ENCODE results near the gene SPATA2.

The SPATA2 gene

GRCh38 chr20:49918446-49918845 is 3.1 kb upstream of the SPATA2 start:
- H3K9me3 ChIP-seq, result no peaks in the 10 kb centered on the region; the same call in 1 of the 2 replicates
- no peak for DNase-seq (ENCODE audit: low spot score in 2 of 2)
- H3K27me3 ChIP-seq (ENCODE audit: low read depth), result no peaks in the 10 kb centered on the region
- H3K36me3 ChIP-seq (replicated peaks), result peaks cover 2% of the 10 kb centered on the region; the same call in 1 of the 2 replicates
- no peak overlapping the region for H3K4me3 ChIP-seq
- in situ Hi-C loops (cut with MboI; ENCODE audit: low sequenced_read_pairs), result no loop called here
- peaks cover 4% of the 10 kb centered on the region for H3K4me1 ChIP-seq

GRCh38 chr20:49916146-49917002 is 1.0 kb upstream of the SPATA2 start:
- Histone ChIP-seq H3K36me3 (replicated peaks) (peaks cover 2% of the 10 kb centered on the region; the same call in 1 of the 2 replicates), H3K27me3 (ENCODE audit: low read depth) (no peaks in the 10 kb centered on the region), H3K4me1 (peaks cover 4% of the 10 kb centered on the region), H3K9me3 (no peaks in the 10 kb centered on the region; the same call in 1 of the 2 replicates), H3K4me3 (peak overlapping the region; percentile 100)
- in situ Hi-C loops (cut with MboI; ENCODE audit: low sequenced_read_pairs), result no loop called here
- DNase-seq (ENCODE audit: low spot score in 2 of 2), result no peak

GRCh38 chr20:49915118-49915379 is 280 bp downstream of the SPATA2 start:
- H3K36me3 ChIP-seq (replicated peaks), result peaks cover 6% of the 10 kb centered on the region
- in situ Hi-C loops (cut with MboI; ENCODE audit: low sequenced_read_pairs), result no loop called here
- H3K27me3 ChIP-seq (ENCODE audit: low read depth), result no peaks in the 10 kb centered on the region
- H3K9me3 ChIP-seq, result no peaks in the 10 kb centered on the region
- peaks cover 7% of the 10 kb centered on the region for H3K4me1 ChIP-seq
- DNase-seq (ENCODE audit: low spot score in 2 of 2), result no peak
- H3K4me3 ChIP-seq, result peak overlapping the region; percentile 100

GRCh38 chr20:49914310-49915117 is 815 bp downstream of the SPATA2 start:
- no peak for DNase-seq (ENCODE audit: low spot score in 2 of 2)
- H3K9me3 ChIP-seq, result no peaks in the 10 kb centered on the region

GRCh38 chr20:49913399-49914047 is 1.8 kb downstream of the SPATA2 start:
- in situ Hi-C loops (cut with MboI; ENCODE audit: low sequenced_read_pairs), result no loop called here
- no peaks in the 10 kb centered on the region for H3K9me3 ChIP-seq
- no peaks in the 10 kb centered on the region for H3K27me3 ChIP-seq (ENCODE audit: low read depth)
- peaks cover 9% of the 10 kb centered on the region for H3K4me1 ChIP-seq
- no peak overlapping the region for H3K4me3 ChIP-seq
- DNase-seq (ENCODE audit: low spot score in 2 of 2), result no peak
- peaks cover 8% of the 10 kb centered on the region for H3K36me3 ChIP-seq (replicated peaks)

More at GRCh38 chr20:49914310-49915117, 815 bp downstream of the SPATA2 start:
- Histone ChIP-seq H3K4me1 (peaks cover 9% of the 10 kb centered on the region), H3K4me3 (peak overlapping the region; percentile 100), H3K27me3 (ENCODE audit: low read depth) (no peaks in the 10 kb centered on the region), H3K36me3 (replicated peaks) (peaks cover 7% of the 10 kb centered on the region)
- in situ Hi-C loops (cut with MboI; ENCODE audit: low sequenced_read_pairs), result no loop called here

- no peak for DNase-seq (ENCODE audit: low spot score in 2 of 2)
- peaks cover 20% of the 10 kb centered on the region for H3K36me3 ChIP-seq (replicated peaks)
Observed at GRCh38 chr20:49910340-49910706, 5.0 kb downstream of the SPATA2 start.

GRCh38 chr20:49909499-49910339 is 5.6 kb downstream of the SPATA2 start:
- H3K4me1 ChIP-seq, result peaks cover 9% of the 10 kb centered on the region
- H3K9me3 ChIP-seq, result no peaks in the 10 kb centered on the region
- peaks cover 26% of the 10 kb centered on the region for H3K36me3 ChIP-seq (replicated peaks)
- peak; percentile 27 to 54 for DNase-seq (ENCODE audit: low spot score in 2 of 2)
- no peak overlapping the region for H3K4me3 ChIP-seq
- in situ Hi-C loops (cut with MboI; ENCODE audit: low sequenced_read_pairs), result no loop called here
- no peaks in the 10 kb centered on the region for H3K27me3 ChIP-seq (ENCODE audit: low read depth)

More at GRCh38 chr20:49910340-49910706, 5.0 kb downstream of the SPATA2 start:
- Histone ChIP-seq H3K9me3 (no peaks in the 10 kb centered on the region), H3K4me3 (no peak overlapping the region), H3K27me3 (ENCODE audit: low read depth) (no peaks in the 10 kb centered on the region), H3K4me1 (peaks cover 9% of the 10 kb centered on the region)
- in situ Hi-C loops (cut with MboI; ENCODE audit: low sequenced_read_pairs), result no loop called here

GRCh38 chr20:49908258-49908565 is 7.1 kb downstream of the SPATA2 start:
- DNase-seq (ENCODE audit: low spot score in 2 of 2), result no peak
- Histone ChIP-seq H3K27me3 (ENCODE audit: low read depth) (no peaks in the 10 kb centered on the region), H3K4me1 (peaks cover 5% of the 10 kb centered on the region; the same call in 1 of the 2 replicates), H3K4me3 (no peak overlapping the region), H3K9me3 (no peaks in the 10 kb centered on the region), H3K36me3 (replicated peaks) (peaks cover 32% of the 10 kb centered on the region)
- in situ Hi-C loops (cut with MboI; ENCODE audit: low sequenced_read_pairs), result no loop called here

GRCh38 chr20:49907405-49908257 is 7.7 kb downstream of the SPATA2 start:
- Histone ChIP-seq H3K36me3 (replicated peaks) (peaks cover 32% of the 10 kb centered on the region), H3K27me3 (ENCODE audit: low read depth) (no peaks in the 10 kb centered on the region), H3K4me3 (no peak overlapping the region), H3K4me1 (peaks cover 5% of the 10 kb centered on the region; the same call in 1 of the 2 replicates), H3K9me3 (no peaks in the 10 kb centered on the region)
- in situ Hi-C loops (cut with MboI; ENCODE audit: low sequenced_read_pairs), result no loop called here
- DNase-seq (ENCODE audit: low spot score in 2 of 2), result no peak

GRCh38 chr20:49906615-49907154 is 8.6 kb downstream of the SPATA2 start:
- no peaks in the 10 kb centered on the region for H3K27me3 ChIP-seq (ENCODE audit: low read depth)
- H3K4me3 ChIP-seq, result no peak overlapping the region
- in situ Hi-C loops (cut with MboI; ENCODE audit: low sequenced_read_pairs), result no loop called here
- no peaks in the 10 kb centered on the region for H3K9me3 ChIP-seq
- no peak for DNase-seq (ENCODE audit: low spot score in 2 of 2)
- peaks cover 5% of the 10 kb centered on the region; the same call in 1 of the 2 replicates for H3K4me1 ChIP-seq
- H3K36me3 ChIP-seq (replicated peaks), result peaks cover 32% of the 10 kb centered on the region

GRCh38 chr20:49906101-49906604 is 9.2 kb downstream of the SPATA2 start:
- Histone ChIP-seq H3K27me3 (ENCODE audit: low read depth) (no peaks in the 10 kb centered on the region), H3K36me3 (replicated peaks) (peaks cover 32% of the 10 kb centered on the region), H3K4me3 (no peak overlapping the region), H3K9me3 (no peaks in the 10 kb centered on the region), H3K4me1 (peaks cover 5% of the 10 kb centered on the region; the same call in 1 of the 2 replicates)
- no peak for DNase-seq (ENCODE audit: low spot score in 2 of 2)
- in situ Hi-C loops (cut with MboI; ENCODE audit: low sequenced_read_pairs), result no loop called here

- no peak overlapping the region for H3K4me3 ChIP-seq
- in situ Hi-C loops (cut with MboI; ENCODE audit: low sequenced_read_pairs), result no loop called here
- peaks cover 32% of the 10 kb centered on the region for H3K36me3 ChIP-seq (replicated peaks)
- peaks cover 5% of the 10 kb centered on the region; the same call in 1 of the 2 replicates for H3K4me1 ChIP-seq
- DNase-seq (ENCODE audit: low spot score in 2 of 2), result no peak
- no peaks in the 10 kb centered on the region for H3K9me3 ChIP-seq
- no peaks in the 10 kb centered on the region for H3K27me3 ChIP-seq (ENCODE audit: low read depth)
Observed at GRCh38 chr20:49905415-49906091, 9.8 kb downstream of the SPATA2 start.
